Measurements from ENCODE around the gene CPA1.

CPA1 gene

DNA sequence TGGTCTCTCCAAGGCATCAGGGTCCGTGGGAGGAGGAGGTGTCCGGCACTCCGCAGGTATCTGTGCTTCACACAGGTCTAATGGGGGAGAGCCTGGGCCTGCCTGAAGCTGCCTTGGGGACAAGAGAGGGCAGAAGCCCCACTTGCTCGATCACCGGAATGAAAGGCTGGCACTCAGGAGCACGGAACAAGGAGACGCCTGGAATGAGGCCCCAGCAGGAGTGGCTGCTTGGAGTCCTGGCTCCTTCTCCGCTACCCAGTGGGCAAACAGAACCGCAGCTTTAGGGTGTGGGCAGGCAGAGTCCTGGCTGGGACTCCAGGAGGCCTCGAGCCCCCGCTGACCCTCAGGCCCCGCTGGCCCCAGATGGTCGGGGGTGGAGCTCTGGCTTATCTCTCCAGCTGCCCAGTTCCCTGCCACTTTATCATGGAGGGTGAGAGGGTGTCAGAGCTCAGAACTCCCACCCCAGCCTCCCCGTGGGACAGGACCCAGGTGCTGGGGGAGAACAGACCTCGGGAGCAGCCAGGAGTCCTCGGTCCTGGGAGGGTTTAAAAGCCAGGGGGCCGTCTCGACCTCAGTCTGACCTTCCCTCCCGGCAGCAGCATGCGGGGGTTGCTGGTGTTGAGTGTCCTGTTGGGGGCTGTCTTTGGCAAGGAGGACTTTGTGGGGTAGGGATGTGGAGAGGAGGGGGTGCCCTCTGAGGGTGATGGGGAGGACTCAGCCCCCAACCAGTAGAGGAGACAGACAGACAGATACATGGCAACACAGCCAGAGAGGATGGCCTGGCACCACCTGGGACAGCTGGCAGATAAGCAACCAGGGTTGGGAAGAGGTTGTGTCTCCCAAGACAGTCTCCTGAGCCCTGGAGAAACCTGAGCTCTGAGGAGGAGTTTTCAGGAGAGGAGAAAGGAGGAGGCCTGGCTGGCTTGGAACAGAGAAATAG is at the start of gene CPA1:
CPA1 (plus strand) TSS at position 574 of the 940 bp plus-strand sequence; CDS start at position 601, 27 bp downstream.
- DNase-seq: no peak

DNA sequence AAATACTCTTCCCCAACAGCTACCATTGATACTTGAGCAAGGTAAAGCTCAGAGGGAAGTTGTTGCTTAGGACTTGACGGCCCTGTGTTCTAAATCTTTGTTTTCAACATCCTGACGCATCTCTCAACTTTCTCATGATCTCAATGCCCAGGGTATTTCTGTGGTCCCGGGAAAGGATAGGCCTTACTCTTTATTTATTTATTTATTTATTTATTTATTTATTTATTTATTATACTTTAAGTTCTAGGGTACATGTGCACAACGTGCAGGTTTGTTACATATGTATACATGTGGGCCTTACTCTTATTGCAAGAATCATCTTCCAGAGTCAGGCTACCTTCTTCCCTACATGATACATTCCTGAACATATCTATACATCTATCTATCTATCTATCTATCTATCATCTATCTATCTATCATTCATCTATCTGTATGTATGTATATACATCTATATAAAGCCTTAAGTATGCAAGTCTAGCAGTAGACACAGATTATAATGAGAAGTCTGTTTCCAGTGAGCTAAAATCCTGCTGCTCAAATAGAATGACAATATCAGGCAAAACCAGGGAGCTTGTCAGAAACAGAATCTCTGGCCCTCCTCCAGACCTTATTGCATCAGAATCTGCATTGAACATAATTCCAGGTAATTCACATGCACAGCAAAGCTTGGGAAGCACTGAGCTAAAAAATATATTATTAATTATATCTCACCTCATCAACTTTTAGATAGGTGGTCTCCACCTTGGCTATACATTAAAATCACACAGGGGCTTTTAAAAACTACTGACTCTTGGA is 47.8 kb upstream of the CPA1 start:
- no peak for DNase-seq

DNA sequence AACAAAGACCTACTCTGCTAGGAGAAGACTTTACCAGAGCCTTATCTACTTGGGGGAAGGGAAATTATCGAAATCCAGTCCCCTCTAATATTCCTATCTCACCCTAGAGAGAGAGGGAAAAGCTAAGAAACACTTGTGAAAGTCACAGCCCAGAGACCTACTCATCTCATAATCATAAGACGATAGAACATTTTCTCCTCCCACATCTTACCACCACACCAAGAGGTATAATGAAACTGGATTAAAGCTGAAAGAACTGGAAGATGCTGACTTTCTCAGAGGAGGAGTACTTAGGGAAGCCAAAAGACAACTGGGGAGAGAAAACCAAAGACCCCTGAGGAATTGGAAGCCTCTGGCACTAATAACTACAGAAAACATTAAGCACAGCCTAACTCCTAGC is 46.5 kb upstream of the CPA1 start:
- no peak for DNase-seq

DNA sequence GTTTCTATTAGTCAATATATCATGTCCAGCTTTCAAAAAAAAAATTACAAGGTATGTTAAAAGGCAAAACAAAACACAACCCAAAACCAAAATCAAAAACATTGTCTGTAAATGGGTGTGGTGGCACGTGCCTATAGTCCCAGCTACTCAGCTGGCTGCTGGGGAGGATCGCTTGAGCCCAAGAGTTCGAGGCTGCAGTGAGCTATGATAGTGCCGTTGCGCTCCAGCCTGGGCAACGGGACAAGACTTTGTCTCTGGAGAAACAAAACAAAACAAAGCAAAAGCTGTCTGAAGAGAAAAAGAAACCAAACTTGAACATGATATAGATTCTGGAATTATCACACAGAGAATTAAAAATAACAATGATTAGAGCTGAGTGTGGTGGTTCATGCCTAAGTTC is 46.0 kb upstream of the CPA1 start:
- DNase-seq: no peak

GRCh38 chr7:130337410-130337971 is 42.8 kb upstream of the CPA1 start:
- DNase-seq: no peak

- no peak for DNase-seq
Observed at GRCh38 chr7:130338233-130338632, 42.1 kb upstream of the CPA1 start.

DNA sequence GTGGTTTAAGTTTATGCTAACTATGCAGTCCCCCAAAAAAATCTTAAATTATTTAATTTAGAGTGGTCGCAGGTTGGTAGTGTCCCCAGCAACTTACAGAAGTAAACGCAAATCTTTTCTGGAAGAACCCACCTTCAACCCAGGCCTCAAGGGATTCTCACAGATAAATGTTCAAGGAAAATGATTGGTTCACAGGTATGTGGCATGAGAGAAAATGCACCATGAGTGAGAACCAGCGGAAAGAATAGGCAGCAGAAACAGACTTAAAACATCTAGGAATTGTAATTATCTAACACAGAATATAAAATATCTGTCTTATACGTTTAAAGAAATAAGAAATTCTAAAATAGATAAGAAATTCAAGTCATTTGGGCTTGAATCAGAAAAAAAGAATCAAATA is 38.4 kb upstream of the CPA1 start:
- no peak for DNase-seq

GRCh38 chr7:130342701-130343380 is 37.5 kb upstream of the CPA1 start:
- no peak for DNase-seq

- no peak for DNase-seq
Observed at GRCh38 chr7:130344271-130344866, 35.9 kb upstream of the CPA1 start, which contains the start of gene CPA5. TSS of gene CPA5 (plus strand) at chr7:130344816. CDS start at chr7:130346486, 1,670 bp downstream.

DNA sequence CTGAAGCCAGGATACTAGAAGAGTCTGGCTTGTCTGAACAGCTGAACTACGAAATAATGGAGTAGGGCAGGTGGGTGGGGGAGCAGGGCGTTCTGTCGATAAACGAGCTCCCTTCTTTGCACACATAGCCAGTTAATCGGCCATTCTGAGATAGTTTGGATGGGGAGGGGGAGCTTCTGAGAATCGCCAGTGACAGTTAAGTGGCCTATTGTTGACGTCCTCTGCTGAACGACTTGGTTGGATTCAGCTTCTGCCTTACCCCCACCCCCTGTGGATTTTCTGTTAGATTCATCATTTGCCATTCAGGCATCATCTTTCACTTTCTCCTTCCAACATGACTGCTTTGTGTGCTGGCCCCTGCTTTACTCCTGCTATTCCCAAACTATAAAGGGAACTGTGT is 35.2 kb upstream of the CPA1 start:
- no peak for DNase-seq

DNA sequence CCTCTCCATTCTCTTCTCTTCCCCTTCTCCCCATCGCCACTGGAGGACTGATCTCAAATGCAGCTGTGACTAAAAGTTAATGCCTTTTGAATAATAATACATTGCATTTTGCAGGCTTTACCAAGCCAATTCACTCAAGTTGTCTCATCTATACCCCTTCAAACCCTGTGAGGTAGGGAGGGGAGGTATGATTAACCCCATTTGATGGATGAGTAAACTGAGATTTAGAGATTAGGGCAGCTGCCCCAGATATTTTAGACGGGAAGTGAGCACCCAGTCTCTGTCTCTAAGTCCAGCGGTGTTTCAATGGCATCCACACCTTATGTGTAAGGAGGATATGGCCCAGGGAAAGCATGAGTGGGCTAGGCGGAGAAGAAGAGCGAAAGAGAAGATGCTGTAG is 34.6 kb upstream of the CPA1 start:
- no peak for DNase-seq

GRCh38 chr7:130346177-130346905 is 34.0 kb upstream of the CPA1 start:
- no peak for DNase-seq

DNA sequence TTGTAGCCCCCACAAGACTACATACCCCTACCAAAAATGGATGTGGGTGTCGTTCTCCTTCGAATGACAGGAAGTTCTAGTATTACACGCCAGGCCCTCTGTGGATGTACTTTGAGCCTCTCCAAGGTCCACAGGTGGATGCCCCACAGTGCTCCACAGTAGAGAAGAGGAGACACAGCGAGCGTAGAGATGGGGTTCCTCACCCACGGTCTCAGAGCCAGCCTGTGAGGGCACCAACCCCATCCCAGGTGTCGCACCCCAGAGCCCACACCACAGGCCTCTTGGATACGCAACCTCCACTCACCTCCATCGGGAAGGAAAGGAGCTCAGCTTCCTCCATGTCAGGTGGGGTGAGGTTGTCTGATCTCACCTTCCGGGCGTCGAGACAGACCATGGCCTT is 33.4 kb upstream of the CPA1 start:
- DNase-seq: no peak

GRCh38 chr7:130349911-130350782 is 30.1 kb upstream of the CPA1 start:
- no peak for DNase-seq

DNA sequence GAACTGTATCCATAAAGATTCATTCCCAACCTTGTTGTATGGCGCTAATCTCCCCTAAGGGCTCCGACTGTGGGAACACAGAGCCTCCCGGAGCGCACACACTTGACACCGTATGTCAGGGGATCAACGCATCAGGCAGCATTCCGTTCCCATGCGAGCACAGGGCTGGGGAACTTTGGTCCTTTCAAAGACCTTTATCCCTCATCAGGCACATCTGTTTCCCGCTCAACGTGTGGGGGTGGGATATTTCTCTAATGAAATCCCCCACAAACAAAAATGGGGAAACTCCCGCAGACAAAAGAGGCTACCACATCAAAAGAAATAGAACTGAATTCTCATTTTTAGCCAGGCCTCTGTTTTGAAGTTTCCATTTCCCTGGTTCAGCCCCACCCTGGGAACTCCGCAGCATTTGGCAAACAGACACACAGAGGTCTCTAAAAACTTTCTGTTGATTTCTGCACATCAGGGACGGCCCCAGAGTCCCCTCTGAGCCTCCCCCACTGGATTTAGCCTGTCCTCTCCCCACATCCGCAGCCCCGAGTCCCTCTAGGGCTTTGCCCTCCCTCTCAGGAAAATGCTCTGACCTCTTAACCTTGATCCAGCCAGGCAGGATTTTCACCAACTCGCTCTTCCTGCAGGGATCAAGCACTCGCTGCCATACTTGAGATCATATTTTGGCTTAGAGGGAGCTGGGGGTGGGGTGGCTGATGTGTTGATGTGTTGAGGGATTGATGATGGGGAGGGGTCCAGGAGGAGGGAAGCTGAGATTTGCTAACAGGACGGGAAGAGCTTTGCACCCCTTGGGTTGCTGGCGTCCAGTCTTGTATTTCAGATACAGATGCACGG is 29.1 kb upstream of the CPA1 start:
- DNase-seq: no peak

DNA sequence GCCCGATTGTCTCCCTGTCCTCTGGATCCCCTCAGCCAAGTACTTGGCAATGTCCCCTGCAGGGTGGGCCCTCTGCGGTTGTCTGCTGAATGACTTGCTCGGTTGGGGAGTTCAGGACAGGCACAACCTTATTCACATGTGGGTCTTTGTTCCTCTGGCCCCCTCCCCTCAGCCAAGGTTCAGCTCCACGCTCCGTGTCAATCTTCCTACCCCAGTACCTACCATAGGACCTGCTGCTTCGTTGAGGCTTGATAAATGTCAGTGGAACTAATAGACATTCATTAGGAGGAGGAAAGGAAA is 28.6 kb upstream of the CPA1 start:
- no peak for DNase-seq

- no peak for DNase-seq
Observed at GRCh38 chr7:130352194-130353074, 27.9 kb upstream of the CPA1 start.

GRCh38 chr7:130353196-130353595 is 27.1 kb upstream of the CPA1 start:
- DNase-seq: no peak
